Heart right ventricle (tissue), 16 donors: ENCODE results near the gene TMSB10. TPM values are rescaled to one million over a fixed set of nuclear protein-coding genes. Genes with fewer than 3 reads are reported as not detected.
A peak's percentile ranks its signal among the peaks of the same experiment; 100 is the strongest.

Experiments
- ATAC-seq, 8 donors: fragments of 200-7000 bp; cut with Tn5 transposase; one replicate each; pipeline ENCODE4 v1.9.1; 2020; ENCODE audit warnings: mild to moderate bottlenecking in 8 of 8, moderate library complexity in 8 of 8, moderate number of reproducible peaks in 1 of 8
- DNase-seq, 2 donors: peaks; one replicate each; pipeline ENCODE4 v3.0.0-alpha.2; 2020
- H3K27ac ChIP-seq, 10 donors: fragments of 200-600 bp; sonication (generic) in 2 of 10; one replicate each; pipeline versions ENCODE4 v1.5.0 to v1.8.0; 2020 to 2022; ENCODE audit warnings: mild to moderate bottlenecking in 3 of 10
- H3K27me3 ChIP-seq, 7 donors: fragments of 200-600 bp; one replicate each; pipeline ENCODE4 v1.8.0; 2021 to 2022; ENCODE audit warnings: mild to moderate bottlenecking in 2 of 7
- H3K36me3 ChIP-seq, 9 donors: fragments of 200-600 bp; sonication (generic) in 1 of 9; one replicate each; pipeline versions ENCODE4 v1.5.0 to v1.8.0; 2020 to 2022; ENCODE audit warnings: mild to moderate bottlenecking in 2 of 9
- H3K4me1 ChIP-seq, 9 donors: fragments of 200-600 bp; sonication (generic) in 1 of 9; one replicate each; pipeline versions ENCODE4 v1.5.0 to v1.8.0; 2020 to 2022; ENCODE audit warnings: mild to moderate bottlenecking in 4 of 9
- H3K4me3 ChIP-seq, 10 donors: fragments of 200-600 bp; sonication (generic) in 2 of 10; one replicate each; pipeline versions ENCODE4 v1.5.0 to v1.8.0; 2020 to 2022; ENCODE audit warnings: mild to moderate bottlenecking in 7 of 10, moderate library complexity in 2 of 10
- H3K9me3 ChIP-seq, 11 donors: fragments of 200-600 bp in 10 of 11; sonication (generic) in 2 of 11; one replicate each; pipeline versions ENCODE4 v1.5.0 to v1.8.0; 2013 to 2022; ENCODE audit warnings: mild to moderate bottlenecking in 2 of 11, control low read depth in 1 of 11, moderate library complexity in 1 of 11
- WGBS, 2 donors: extraction: QIAGEN DNeasy Blood & Tissue Kit; methylation state at CpG; one replicate each; pipeline ENCODE4 v1.1.7; 2013; ENCODE audit warnings: inconsistent platforms in 1 of 2; 5-methylcytosine and 5-hydroxymethylcytosine counted together
- intact Hi-C, 10 donors: fragments of 100-400 bp; cut with DNase I; formaldehyde crosslinking; loops; one replicate each; pipeline versions ENCODE4 v1.11.1 to v1.14.2; 2022
- polyA plus RNA-seq, 2 donors: library from polyadenylated mRNA; stranded (reverse); fragments of 200-250 nt; gene quantifications; one replicate each; pipeline ENCODE4 v1.2.3, GENCODE V29; 2013
- total RNA-seq, 10 donors: library from RNA; stranded (reverse); fragmentation: NEBNext Ultra II Directional in 3 of 10; extraction: Animal tissue kit (Norgen Biotek cat#: 25700) in 3 of 10; gene quantifications; one replicate each; pipeline versions ENCODE4 v1.2.1 to v1.2.4, GENCODE V29; 2021 to 2023
- TF ChIP-seq, protein P1 (sequence below), 9 donors: fragments of 200-600 bp; sonication (generic) in 2 of 9; IDR thresholded peaks; one replicate each; pipeline versions ENCODE4 v1.5.0 to v1.8.0; 2021 to 2022; ENCODE audit warnings: antibody characterized with exemption in 9 of 9, mild to moderate bottlenecking in 5 of 9, moderate library complexity in 1 of 9
- donor health status: Arrhythmogenic right ventricular cardiomyopathy.
- donor health status: ischemic (EF 13 %, LVEDD 7.1; RV severe dilation, severe dysfunction).
- donor health status: healthy with polysubstance abuse.
- donor health status: DM: no; HTN: yes; CAD: no.
- donor health status: DM: no; HTN: no; CAD: no.
- donor health status: ischemic (EF 25% LVEDD 6.9; RV normal size, moderate dysfunction).
- donor health status: ischemic (EF 25% LVEDD 5.7; RV mildly dilated, moderate dysfunction).
- donor health status: healthy.
- donor health status: DM: yes; HTN: yes; CAD: no.
- donor health status: Ischemic cardiomyopathy.
- donor health status: ischemic (EF 35%, LVEDD 5.7; RV mildly dilated, moderate dysfunction).
- donor health status: nonischemic (EF 11% LVEDD 7.7; RV severe dilation, severe dysfunction).
- donor health status: DM: yes; HTN: yes; CAD: no.
- donor health status: PGD.
- donor health status: ischemic (EF 29% LVEDD 5.4; RV normal size, mild dysfunction).
- donor health status: nonischemic (EF 23%, LVEDD 6.1; RV moderate dilation, normal function).

The TMSB10 gene
- total and polyA plus RNA-seq, 12 donors, result 217 to 2,308 (median 343) TPM

DNA sequence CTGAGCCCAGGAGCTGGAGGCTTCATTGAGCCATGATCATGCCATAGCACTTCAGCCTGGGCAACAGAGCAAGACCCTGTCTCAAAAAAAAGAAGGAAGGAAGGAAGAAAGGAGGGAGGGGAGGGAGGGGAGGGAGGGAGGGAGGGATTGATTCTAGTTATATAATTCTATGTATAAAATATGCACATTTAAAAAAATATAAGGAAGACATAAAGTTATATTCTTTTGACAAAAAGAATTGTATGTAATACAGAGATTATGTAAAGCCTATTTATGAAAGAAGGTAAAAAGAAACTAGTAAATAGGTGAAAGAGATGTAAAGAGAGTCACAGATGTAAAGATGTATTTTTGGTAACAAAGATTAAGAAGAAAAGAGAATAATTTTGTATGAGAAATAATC lies 17.6 kb downstream of the TMSB10 start:
- Histone ChIP-seq H3K27ac (peak overlapping the region in 8 of 10 donors; percentile 52 to 91 (median 84)), H3K9me3 (no peaks in the 10 kb centered on the region), H3K4me3 (no peak overlapping the region), H3K36me3 (no peaks in the 10 kb centered on the region), H3K4me1 (peaks cover 6 to 56% (median 31%) of the 10 kb centered on the region in 9 donors), H3K27me3 (no peaks in the 10 kb centered on the region)
- intact Hi-C loops, result loop anchor here in 3 of 10 donors (10.0 kb wide), 2 partner anchors 372 to 382 kb away; no protein-coding TSS in a partner anchor
- TF ChIP-seq, protein P1, sequence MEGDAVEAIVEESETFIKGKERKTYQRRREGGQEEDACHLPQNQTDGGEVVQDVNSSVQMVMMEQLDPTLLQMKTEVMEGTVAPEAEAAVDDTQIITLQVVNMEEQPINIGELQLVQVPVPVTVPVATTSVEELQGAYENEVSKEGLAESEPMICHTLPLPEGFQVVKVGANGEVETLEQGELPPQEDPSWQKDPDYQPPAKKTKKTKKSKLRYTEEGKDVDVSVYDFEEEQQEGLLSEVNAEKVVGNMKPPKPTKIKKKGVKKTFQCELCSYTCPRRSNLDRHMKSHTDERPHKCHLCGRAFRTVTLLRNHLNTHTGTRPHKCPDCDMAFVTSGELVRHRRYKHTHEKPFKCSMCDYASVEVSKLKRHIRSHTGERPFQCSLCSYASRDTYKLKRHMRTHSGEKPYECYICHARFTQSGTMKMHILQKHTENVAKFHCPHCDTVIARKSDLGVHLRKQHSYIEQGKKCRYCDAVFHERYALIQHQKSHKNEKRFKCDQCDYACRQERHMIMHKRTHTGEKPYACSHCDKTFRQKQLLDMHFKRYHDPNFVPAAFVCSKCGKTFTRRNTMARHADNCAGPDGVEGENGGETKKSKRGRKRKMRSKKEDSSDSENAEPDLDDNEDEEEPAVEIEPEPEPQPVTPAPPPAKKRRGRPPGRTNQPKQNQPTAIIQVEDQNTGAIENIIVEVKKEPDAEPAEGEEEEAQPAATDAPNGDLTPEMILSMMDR (IDR thresholded peaks at IDR 0.05), result no peak
- no peak for DNase-seq
- ATAC-seq, result no peak

DNA sequence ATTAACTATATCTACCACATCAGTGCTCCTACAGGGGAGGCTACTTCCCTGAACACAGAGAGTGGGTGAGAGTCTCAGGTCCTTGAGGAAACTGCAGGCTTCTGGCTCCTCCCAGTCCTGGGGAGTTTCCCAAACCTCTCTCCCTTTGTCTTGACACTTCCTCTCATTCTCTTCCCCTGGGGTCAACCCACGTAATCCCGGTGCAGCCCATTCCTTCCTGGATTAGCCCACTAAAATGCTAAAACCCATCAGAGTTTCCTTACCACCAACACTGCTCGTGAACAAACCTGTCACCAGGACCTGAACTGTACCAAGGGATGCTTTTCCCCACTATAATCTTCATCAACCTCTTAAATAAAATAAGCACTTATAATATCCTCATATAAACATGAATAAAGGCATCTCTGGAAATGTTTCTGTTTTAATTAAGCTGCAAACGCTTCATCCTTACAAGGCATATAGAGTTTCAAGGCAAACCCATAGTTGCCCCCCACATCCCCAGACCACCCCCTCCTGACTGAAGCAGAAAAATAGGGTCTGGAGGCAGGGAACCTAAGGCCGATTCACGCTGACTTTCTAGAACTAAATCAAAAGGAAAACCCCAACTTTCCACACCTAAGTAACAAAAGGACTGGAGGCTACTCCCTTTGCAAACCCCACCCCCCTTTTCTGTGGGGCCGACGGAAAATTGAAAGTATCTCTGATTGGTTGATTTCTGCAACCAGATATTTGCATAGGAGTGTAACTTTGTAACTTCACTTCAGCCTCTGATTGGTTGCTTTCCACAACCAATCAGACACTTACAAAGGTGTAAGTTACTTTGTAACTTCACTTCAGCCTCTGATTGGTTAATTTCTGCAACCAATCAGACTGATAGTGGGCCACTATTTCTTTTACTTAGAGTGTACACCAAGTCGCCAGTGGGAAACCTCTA lies 19.0 kb downstream of the TMSB10 start:
- Histone ChIP-seq H3K27ac (peak overlapping the region; percentile 67 to 91 (median 83)), H3K9me3 (no peaks in the 10 kb centered on the region), H3K4me1 (peaks cover 6 to 50% (median 31%) of the 10 kb centered on the region in 9 donors), H3K4me3 (peak overlapping the region in 6 of 10 donors; percentile 22 to 45 (median 36)), H3K36me3 (no peaks in the 10 kb centered on the region), H3K27me3 (no peaks in the 10 kb centered on the region)
- intact Hi-C loops, result loop anchor here in 7 of 10 donors (1.0 to 10.0 kb wide), 9 partner anchors 17 to 432 kb away; partner anchors contain the start of genes TMSB10 (in 4 of the 7) and TRABD2A (in 3 of the 7)
- DNase-seq, result peak; percentile 19 to 85
- WGBS, 2 donors, result 52 to 64% methylated on average over 9 of the region's 9 CpGs
- TF ChIP-seq, protein P1 (IDR thresholded peaks at IDR 0.05), result no peak
- ATAC-seq, result peak; percentile 38 to 79 (median 72)

DNA sequence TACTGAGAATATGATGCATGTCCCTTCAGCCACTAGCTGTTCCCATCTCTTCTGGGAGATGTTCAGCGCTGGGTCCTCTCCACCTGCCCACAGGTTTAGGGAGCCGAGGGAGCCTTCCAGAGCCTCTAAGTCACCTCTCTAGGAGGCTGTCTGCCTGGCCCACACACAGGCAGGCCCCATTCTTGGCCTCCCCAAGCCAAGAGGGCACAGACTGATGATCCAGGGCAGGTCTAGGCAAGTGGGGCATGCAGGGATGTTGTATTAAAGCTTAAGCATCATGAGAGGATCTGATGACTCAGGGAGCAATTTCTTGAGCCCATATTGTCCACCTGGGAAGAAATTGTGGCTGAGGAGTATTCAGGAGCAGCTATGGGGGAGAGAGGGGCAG lies 19.9 kb downstream of the TMSB10 start:
- WGBS, 2 donors, result 93 to 95% methylated on average over 2 of the region's 2 CpGs
- peak in 1 of 8 donors; percentile 32 for ATAC-seq
- no peaks in the 10 kb centered on the region for H3K9me3 ChIP-seq
- no peaks in the 10 kb centered on the region for H3K27me3 ChIP-seq
- H3K4me1 ChIP-seq, result peaks cover 6 to 41% (median 26%) of the 10 kb centered on the region in 9 donors
- no peak for DNase-seq
- H3K4me3 ChIP-seq, result peak overlapping the region in 4 of 10 donors; percentile 5 to 52 (median 38)
- intact Hi-C loops, result loop anchor here in 7 of 10 donors (1.0 to 10.0 kb wide), 8 partner anchors 20 to 433 kb away; partner anchors contain the start of genes TRABD2A (in 3 of the 7) and TMSB10 (in 2 of the 7)
- H3K36me3 ChIP-seq, result no peaks in the 10 kb centered on the region
- peak overlapping the region in 9 of 10 donors; percentile 29 to 91 (median 83) for H3K27ac ChIP-seq
- TF ChIP-seq, protein P1 (IDR thresholded peaks at IDR 0.05), result no peak

DNA sequence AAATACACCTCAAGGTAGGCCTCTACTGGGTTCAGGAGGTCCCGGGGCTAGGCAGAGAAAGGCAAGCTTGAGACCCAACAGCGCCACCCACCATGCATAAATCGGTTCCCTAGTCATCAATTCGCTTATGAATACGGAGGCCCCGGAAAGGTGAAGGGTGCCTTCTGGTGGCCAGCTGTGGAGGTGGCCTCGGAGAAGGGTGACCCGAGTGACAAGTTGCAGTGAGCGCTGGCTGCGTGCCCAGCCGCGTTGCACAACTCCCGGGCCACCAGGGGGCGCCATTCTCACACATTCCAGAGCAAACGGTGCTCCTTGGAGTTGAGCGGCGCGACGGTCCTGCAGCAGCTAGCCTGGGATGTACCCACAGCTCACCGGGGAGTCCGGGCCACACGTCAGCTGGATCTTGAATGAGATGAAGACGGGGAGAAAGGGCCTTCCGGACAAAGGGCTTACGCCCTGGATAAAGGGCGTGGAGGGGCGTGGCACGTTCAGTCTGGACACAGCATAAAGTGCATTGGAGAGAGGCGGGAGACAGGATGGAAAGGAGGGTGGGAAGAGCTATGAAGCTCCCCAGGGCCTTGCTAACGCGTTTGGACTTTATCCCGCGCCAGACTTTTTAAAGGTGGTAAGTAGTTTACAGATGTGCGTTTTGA lies 20.4 kb downstream of the TMSB10 start:
- DNase-seq, result peak; percentile 96 to 97
- Histone ChIP-seq H3K9me3 (no peaks in the 10 kb centered on the region), H3K27ac (peak overlapping the region in 9 of 10 donors; percentile 29 to 91 (median 83)), H3K4me3 (peak overlapping the region in 9 of 10 donors; percentile 4 to 52 (median 44)), H3K27me3 (no peaks in the 10 kb centered on the region), H3K4me1 (peaks cover 6 to 38% (median 23%) of the 10 kb centered on the region in 9 donors), H3K36me3 (no peaks in the 10 kb centered on the region)
- 5% methylated on average over 34 of the region's 34 CpGs for WGBS, 2 donors
- intact Hi-C loops, result loop anchor here in 7 of 10 donors (1.0 to 10.0 kb wide), 12 partner anchors 21 to 434 kb away; partner anchors contain the start of genes TRABD2A (in 3 of the 7), TMSB10 (in 2 of the 7) and KCMF1 (in 1 of the 7)
- peak; percentile 79 to 91 (median 86) for ATAC-seq
- TF ChIP-seq, protein P1 (IDR thresholded peaks at IDR 0.05), result peak; percentile 95 to 100 (median 99)
